Hepatocyte (in vitro differentiated cells): ENCODE results near the gene THRAP3.

Experiments
- CTCF ChIP-seq: fragments of 200-600 bp; sonication (generic); IDR thresholded peaks from 2 replicates; pipeline ENCODE4 v1.5.1; 2016; ENCODE audit warnings: antibody characterized with exemption, mild to moderate bottlenecking; ENCODE audit not compliant: poor library complexity
- EZH2 ChIP-seq: fragments of 200-600 bp; sonication (generic); IDR thresholded peaks from 2 replicates; pipeline ENCODE4 v1.6.1; 2016; ENCODE audit warnings: antibody characterized with exemption, mild to moderate bottlenecking, borderline replicate concordance
- EZH2phosphoT487 ChIP-seq: fragments of 200-600 bp; sonication (generic); IDR thresholded peaks from one replicate; pipeline ENCODE4 v1.6.1; 2018; ENCODE audit warnings: antibody characterized with exemption, mild to moderate bottlenecking, low read depth, moderate library complexity; ENCODE audit not compliant: unreplicated experiment, severe bottlenecking

GRCh38 chr1:36286802-36287201, 62.6 kb downstream of the THRAP3 start:
- TF ChIP-seq CTCF = no peak
- no peak for TF ChIP-seq EZH2
- no peak for TF ChIP-seq EZH2phosphoT487
